Cortex of kidney (tissue), 1 donor: ENCODE data around the gene RHOT1.
"Not testable (repeated sequence)": the region's sequence is repeated elsewhere in the genome, so short reads cannot be mapped to it uniquely, and the experiment has no call there.

Experiments
- DNase-seq: peaks from one replicate; lab custom pipeline; 2025; lab: John Stamatoyannopoulos, UW

RHOT1 gene

DNA sequence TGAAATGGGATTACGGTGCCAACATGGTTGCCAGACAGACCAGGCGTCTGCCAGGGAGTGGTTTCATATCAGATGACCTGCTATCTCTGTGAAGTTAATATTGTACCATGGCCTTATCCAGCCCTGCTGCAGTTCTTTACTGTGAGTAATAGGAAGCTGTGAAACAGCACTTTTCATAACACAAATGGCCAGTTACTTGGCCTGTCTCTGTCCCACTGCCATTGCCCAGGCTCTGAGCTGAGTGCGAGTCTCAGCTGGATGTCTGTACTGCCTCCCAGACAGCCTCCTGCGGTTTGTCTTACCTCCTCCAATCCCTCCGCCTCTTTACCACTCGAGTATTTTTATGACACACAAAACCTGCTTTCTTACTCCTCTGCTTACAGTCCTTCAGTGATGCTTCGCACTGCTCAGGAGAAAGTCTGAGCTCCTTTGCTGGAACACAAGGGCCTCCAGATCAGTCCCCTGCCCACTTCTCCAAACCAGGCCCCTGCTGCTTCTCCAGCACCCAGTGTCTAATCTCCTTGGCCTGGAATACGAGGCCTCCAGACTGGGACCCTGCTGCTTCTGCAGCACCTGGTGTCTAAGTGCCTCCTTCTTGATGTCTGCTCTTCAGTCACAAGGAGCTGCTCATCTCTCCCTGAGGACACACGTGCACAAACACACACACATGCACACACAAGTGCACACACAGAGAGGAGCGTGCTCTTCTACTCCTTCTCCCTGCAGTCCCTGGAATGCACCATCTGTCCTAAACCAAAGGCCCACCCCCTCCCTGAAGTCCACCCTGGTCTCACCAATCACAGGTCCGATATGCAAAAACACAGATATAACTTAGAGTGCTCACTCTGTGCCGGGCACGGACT, 17.1 kb upstream of the RHOT1 start:
- no peak for DNase-seq

DNA sequence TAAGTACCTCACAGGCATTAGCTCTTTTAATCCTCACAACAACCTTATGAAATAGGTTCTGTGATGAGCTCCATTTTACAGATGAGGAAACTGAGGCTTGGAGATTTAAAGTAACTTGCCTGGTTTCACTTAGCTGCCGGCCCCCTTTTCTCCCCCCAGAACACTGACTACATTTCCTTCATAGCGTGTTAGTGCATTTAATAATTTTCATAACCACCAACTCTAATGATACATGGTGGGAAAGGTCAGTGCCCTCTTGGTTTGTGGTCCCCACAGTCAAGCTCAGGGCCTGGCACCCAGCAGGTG, 16.5 kb upstream of the RHOT1 start:
- no peak for DNase-seq

DNA sequence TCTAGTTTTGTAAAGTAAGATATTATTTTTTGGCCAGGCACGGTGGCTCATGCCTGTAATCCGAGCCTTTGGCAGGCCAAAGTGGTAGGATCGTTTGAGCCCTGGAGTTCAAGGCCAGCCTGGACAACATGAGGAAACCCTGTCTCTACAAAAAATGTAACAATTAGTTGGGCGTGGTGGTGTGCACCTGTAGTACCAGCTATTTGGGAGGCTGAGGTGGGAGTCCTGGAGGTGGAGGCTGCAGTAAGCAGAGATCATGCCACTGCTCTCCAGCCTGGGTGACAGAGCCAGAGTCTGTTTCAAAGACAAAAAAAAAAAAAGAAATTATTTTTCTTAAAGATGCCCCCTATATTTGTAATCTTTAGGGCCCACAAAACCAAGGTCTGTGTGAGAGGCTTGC, 16.0 kb upstream of the RHOT1 start:
- DNase-seq = no peak

DNA sequence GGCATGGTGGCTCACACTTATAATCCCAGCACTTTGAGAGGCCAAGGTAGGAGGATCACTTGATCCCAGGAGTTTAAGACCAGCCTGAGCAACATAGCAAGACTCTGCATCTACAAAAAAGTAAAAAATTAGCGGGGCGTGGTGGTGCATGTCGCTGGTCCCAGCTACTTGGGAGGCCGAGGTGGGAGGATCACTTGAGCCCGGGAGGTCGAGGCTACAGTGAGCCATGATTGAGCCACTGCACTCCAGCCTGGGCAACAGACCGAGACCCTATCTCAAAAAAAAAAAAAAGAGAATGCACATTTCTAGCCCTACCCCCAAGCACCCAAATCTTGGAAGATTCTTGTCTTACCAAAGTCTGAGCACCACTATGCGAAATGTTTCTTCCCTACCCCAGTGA, 15.6 kb upstream of the RHOT1 start:
- no peak for DNase-seq

DNA sequence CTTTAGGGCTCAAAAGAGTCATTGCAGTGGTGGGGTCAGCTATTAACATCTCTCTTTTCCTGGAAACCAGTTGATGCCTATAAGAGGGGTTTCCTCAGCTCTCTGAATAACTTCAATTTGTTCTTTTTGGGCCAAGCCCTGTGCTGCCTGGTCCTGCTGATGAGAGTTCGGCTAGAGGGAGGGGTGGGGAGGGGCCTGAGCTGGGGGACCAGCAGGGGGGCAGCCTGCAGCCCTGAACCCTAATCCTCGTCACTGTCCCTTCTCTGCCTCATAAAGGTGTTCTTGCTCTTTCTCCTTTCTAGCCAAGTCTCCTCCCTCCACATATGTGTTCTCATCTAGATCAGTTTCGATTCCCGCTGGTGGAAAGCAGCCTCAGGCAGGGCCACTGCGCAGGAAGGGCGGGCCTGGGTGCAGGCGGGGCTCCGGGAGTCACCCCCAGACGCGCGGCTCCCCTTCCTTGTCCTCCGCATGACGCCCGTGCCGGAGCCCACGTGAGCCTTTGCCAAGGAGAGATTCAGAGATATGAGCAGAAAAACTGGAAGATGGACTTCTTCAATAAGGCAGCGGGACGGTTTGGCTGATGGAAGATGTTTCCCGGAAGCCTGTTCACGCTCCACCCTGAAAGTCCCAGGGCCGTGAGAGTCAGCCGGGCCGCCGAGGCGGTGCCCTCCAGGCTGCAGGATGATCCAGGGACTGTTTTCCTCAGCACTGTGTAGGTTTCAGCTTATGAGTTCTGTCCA, 15.0 kb upstream of the RHOT1 start:
- no peak for DNase-seq

DNA sequence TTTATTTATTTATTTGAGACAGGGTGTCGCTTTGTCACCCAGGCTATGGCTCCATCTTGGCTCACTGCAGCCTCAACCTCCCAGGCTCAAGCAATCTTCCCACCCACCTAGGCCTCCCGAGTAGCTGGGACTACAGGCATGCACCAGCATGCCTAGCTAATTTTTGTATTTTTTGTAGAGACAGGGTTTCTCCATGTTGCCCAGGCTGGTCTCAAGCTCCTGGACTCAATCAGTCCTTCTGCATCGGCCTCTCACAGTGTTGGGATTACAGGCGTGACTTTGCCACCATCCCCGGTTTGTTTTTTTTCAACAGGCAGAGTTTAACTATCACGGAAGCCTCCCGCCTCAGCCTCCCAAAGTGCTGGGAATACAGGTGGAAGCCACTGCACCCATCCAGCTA, 13.8 kb upstream of the RHOT1 start:
- DNase-seq = not testable (repeated sequence)

DNA sequence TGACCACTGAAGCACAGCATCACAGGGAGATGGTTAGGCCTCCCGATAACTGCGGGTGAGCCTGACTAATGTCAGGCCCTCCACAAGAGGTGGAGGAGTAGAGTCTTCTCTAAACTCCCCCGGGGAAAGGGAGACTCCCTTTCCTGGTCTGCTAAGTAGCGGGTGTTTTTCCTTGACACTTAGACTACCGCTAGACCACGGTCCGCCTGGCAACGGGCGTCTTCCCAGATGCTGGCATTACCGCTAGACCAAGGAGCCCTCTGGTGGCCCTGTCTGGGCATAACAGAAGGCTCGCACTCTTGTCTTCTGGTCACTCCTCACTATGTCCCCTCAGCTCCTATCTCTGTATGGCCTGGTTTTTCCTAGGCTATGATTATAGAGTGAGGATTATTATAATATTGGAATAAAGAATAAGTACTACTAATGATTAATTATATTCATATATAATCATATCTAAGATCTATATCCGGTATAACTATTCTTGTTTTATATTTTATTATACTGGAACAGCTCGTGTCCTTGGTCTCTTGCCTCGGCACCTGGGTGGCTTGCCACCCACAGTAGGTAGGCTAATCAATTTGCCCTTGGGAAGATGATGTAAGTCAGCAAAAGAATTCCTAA, 6.7 kb upstream of the RHOT1 start:
- DNase-seq = not testable (repeated sequence)

DNA sequence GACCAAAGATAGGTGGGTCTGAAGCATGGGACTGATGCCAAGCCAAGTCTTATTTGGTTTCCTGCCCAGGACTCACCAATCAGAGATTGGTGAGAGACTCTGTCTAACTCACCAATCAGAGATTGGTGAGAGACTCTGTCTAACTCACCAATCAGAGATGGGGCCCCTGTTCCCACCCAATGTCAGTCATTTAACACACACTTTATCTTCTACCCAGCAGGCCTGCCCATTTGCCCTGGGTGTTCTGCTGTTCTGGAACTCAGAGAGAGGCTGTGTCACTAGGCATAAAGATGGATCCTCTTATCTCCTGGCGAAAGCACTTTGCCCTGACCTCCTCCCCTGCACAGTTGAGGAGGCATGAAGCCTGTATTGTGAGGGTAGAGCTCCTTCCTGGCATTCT, 5.4 kb upstream of the RHOT1 start:
- DNase-seq = no peak

DNA sequence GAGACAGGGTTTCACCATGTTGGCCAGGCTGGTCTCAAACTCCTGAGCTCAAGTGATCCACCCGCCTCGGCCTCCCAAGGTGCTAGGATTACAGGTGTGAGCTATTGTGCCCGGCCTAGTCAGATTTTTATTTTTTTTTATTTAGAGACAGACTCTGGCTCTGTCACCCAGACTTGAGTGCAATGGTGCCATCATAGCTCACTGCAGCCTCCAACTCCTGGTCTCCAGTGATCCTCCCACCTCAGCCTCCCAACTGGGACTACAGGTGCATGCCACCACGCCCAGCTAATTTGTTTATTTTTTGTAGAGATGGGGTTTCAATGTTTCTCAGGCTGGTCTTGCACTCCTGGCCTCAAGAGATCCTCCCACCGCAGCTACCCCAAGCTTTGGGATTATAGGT, 2.8 kb upstream of the RHOT1 start:
- DNase-seq = not testable (repeated sequence)

DNA sequence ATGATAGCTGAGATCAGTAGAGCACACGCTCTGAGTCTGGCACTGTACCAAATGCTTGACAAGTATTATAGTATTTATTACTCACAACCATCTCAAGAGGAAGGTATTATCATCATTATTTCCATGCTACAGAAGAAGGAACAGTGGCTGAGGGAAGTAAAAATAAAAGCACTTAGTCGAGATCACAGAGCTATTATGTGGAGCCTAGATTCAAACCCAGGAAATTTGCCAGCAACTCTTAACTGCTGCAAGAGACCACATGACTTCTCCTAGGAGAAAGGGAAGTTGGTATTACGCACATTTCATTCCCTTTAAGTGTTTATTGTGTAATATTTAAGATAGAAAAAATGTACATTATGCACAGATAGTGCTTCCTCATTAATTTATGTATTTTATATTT, 1.0 kb upstream of the RHOT1 start:
- DNase-seq = no peak

DNA sequence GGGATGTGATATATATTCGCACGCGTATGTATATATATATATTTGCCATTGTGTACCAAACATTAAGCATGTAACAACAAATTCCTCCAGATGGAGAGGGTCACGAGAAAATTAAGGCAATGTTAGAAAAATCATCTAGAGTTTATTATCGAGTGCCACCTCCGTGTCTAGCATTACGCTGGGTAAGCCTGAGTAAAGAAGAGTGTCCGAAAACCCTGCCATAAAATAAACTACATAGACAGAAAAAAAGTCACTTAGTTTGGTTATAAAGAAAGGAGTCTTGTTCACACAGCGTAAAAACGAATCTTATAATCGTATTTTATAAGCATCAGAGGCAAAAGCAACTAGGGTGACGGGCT, 644 bp upstream of the RHOT1 start:
- no peak for DNase-seq

DNA sequence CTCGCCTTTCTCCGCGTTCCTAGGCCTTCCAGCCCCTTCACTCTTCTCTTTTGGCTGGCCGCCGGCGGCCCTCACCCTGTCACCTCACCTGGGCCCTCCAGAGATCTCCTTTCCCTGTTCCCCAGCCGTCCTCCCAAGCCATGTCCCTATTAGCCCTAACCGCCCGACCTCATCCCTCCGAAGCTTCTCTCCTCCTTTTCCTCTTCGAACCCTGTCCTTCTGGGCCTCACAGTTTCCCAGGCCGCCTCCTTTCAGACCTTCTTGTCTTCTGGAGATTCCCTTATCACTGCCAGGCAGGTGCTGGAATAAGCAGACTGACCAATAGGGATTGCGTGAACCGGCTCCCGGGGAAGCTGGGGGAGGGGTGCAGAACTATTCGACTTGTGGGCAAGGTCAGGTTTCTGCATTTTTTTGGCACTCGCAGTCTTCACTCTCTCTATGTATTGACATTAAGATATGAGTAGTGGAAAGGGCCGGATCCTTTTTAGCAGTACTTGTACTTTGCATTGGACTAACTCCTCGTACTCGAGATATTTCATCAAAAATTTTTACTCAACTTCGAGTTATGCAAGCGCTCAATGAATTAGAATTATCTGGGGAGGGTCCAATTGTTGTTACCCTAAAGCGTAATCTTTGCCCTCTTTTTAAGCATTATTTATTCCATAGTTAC, 690 bp downstream of the RHOT1 start:
- no peak for DNase-seq

DNA sequence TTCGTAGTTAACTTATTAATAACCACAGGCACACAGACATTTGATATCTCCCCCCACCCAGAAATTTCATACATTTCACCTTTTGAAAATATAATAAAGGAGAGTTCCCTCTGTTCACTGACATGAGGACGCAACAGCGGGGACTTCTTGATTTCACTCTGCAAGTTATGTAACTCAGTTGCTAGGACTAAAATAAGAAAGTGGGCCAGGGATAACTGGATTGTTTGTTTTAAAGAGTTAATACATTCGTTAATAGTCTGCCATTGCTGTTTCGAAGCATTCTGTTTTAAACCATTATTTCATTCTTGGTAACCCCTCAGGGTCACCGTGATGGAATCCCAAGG, 1.2 kb downstream of the RHOT1 start:
- no peak for DNase-seq

DNA sequence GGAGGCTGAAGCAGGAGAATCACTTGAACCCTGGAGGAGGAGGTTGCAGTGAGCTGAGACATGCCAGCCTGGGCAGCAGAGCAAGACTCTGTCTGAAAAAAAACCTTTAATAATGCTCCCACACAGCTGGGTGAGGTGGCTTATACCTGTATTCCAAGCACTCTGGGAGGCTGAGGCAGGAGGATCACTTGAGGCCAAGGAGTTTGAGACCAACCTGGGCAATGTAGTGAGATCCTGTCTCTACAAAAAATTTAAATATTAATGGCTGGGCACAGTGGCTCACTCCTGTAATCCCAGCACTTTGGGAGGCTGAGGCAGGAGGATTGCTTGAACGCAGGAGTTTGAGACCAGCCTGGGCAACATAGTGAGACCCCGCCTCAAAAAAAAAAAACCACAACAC, 2.1 kb downstream of the RHOT1 start:
- DNase-seq = not testable (repeated sequence)

DNA sequence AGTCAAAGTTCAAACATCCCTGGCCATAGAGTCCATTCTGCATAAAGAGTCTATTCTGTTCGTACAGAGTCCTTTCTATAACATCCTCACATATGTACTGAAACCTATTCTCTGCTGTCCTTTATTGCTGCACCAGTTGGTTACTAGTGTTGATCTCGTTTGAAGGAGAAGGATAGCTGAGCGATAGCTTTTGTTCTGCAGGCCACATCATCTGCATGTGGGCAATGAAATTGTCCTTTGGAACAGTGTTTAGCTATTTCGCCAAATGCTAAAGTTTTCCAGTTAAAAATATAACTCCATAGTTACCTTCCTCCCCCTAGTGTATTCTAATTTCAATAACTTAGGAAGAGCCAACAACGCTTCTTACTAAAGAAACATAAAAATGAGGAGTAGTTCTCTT, 6.0 kb downstream of the RHOT1 start:
- DNase-seq = no peak

DNA sequence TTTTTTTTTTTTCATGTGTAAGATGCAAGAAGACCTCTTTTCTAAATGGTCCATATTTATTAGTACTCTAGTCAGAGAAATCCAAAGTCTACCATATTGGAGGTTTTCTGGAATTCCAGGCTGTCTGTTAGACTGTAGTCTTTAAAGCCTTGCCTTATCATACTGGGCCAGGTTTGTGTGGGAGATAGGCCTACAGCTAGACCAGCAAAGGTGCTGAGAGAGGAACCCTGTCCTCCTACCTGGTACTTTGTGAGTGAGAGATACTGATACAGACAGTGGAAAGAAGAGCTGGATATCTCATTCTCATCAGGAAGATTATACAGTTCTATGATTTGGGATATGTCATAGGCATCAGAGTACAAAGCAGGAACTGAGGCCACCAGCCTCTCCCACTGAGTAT, 8.1 kb downstream of the RHOT1 start:
- no peak for DNase-seq

DNA sequence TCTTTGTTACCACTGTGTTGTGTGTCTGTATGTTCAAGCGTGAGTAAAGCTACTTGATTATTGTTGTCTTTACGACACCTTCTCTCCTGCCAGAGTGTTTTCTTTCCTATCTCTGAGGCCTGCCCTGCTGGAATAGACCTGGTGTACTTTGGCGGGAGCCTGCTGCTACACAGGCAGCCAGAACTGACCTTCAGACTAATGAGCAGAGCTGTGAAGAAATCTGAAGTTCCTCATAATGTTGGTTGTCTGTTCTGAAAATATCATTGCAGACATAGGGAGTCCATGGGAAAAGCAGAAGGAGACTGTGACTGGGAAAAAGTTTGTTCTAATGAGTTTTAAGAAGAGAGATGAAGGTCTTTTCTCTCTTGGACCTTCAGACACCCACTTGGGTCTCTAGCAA, 9.8 kb downstream of the RHOT1 start:
- DNase-seq = no peak

DNA sequence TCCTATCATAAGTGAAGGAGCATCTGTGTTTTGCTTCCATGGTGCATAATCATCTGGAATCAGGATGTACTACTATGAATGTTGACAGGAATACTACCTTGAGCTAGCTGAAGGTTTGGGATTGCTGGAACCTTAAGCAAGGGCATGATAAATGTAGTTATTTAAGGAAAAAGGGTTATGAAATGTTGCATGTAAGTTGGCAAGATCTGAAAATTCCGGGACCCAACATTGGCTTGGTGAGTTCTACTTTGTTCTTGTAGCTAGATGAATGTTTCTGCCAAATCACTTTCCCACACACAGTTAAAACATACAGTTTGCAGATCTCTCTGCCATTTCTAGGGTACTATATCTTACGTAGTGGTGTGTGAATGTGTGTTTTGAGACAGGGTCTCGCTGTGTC, 13.6 kb downstream of the RHOT1 start:
- no peak for DNase-seq

DNA sequence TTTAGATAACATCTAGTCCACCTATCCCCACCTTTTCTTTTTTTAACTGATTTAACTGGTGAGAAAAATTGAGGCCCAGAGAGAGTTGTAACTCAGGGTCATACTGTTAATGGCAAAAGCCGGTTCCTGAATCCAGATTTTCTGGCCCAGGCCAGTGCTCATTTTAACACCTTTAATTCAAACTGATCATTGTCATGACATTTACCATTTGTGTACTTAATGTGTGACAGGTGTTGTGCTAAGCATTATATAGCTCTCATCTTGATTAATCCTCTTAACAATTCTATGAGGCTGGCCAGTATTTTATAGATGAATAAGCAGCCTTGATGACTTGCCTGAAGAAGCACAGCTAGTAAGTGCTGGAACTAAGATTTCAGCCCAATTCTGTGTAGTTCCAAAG, 14.4 kb downstream of the RHOT1 start:
- no peak for DNase-seq

DNA sequence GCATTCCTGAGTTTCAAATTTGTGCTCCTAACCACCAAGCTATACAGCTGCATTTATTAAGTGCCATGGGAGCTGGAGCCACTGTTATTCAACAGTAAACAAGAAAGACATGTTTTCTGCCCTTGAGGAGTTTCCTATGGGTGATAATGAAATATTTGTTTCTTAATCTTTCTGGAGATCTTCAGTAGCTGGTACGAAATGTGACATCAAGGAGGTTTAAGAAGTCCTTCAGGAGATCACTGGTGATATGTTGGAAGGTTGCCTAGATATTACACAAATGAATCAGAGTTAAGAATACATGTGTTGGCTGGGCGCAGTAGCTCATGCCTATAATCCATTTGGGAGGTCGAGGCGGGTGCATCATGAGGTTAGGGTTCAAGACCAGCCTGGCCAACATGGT, 14.9 kb downstream of the RHOT1 start:
- DNase-seq = no peak

DNA sequence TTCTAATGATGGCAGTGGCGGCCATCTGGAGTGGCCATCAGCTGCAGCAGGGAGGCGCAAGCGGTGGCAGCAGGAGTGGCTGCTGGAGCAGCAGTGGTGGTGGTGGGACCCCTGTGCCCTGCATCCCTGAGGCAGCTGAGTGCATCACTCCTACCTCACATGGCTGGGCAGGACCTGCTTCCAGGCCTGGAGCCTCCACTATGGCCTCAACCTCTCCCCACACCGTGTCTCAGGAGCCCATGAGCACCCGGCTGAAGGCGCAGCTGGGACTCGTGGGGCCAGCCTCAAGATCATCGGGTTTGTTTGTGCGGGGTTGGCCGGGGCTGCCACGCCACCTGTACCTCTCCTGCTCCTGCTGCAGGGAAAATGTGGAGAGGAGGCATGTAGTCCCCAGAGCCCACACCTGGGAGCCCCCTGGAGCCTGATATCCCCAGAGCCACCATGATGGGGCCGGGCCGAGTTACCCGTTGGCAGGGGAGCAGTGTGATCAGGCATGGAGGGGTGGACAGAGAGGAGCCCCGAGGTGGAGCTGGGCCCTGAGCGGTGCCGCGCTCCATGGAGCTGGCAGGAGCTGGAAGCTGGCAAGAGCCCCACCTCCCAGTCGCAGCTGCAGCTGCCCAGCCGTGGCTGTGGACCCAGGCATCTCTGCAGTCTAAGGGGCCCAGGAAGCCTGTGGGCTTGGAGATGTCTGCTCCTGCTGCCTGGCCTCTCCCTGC, 16.7 kb downstream of the RHOT1 start:
- no peak for DNase-seq
